ENCODE measurements around the gene BORCS5.
A peak's percentile ranks its signal among the peaks of the same experiment; 100 is the strongest.

The BORCS5 gene

DNA sequence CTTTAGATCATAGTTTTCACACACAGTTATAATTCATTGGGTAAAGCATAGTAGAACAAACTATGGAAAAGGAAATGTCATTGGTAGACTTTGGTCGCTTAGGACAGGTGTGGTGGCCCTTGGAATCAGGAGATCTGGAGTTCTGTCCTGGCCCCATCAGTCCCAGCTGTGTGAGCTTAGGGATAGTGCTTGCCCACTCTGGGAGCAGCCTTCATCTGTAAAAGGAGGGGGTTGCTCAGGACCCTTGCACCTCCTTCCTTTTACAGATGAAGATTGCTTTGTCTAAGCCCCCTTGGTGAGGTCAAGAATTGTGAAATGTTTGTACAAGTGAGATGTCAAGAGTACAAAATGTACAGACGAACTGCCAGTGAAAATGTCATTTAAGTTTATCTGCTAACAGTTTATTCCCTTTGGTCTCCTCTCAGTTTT is 93.2 kb downstream of the BORCS5 start:
- Histone ChIP-seq H3K9ac (ENCODE audit: low read length) (no peak overlapping the region), H3K36me3 (ENCODE audit: control insufficient read depth, insufficient read depth, low read length, severe bottlenecking) (no peaks in the 10 kb centered on the region), H3K4me3 (ENCODE audit: low read length) (no peak overlapping the region), H3K9me3 (ENCODE audit: control insufficient read depth, low read length) (no peaks in the 10 kb centered on the region), H3K4me1 (ENCODE audit: control insufficient read depth, insufficient read depth, low read length) (peaks cover 24% of the 10 kb centered on the region), H3K27me3 (replicated peaks; ENCODE audit: control insufficient read depth, insufficient read depth, low read length) (no peaks in the 10 kb centered on the region)
- no peak for DNase-seq (ENCODE audit: low read depth)

DNA sequence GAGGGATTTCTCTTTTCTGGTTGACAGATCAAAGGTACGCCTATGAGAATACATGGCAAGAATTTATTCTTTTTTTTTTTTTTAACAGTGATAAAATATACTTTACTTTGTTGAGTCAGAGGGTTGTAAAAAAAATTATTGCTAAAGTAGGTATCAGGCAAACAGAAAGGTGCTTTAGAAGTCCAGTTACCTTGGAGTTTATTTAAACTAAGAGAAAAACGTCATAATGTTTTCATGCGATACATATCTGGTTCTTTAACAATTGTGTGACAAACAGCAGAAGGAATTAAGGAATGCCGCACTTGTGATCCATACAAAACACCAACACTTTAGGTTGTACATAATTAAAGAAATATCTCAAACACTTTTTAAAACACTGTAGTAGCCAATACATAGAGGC is 94.2 kb downstream of the BORCS5 start:
- Histone ChIP-seq H3K4me1 (ENCODE audit: control insufficient read depth, insufficient read depth, low read length) (peaks cover 24% of the 10 kb centered on the region), H3K4me3 (ENCODE audit: low read length) (no peak overlapping the region), H3K9me3 (ENCODE audit: control insufficient read depth, low read length) (no peaks in the 10 kb centered on the region), H3K9ac (ENCODE audit: low read length) (no peak overlapping the region), H3K36me3 (ENCODE audit: control insufficient read depth, insufficient read depth, low read length, severe bottlenecking) (no peaks in the 10 kb centered on the region), H3K27me3 (replicated peaks; ENCODE audit: control insufficient read depth, insufficient read depth, low read length) (no peaks in the 10 kb centered on the region)
- DNase-seq (ENCODE audit: low read depth), result no peak

DNA sequence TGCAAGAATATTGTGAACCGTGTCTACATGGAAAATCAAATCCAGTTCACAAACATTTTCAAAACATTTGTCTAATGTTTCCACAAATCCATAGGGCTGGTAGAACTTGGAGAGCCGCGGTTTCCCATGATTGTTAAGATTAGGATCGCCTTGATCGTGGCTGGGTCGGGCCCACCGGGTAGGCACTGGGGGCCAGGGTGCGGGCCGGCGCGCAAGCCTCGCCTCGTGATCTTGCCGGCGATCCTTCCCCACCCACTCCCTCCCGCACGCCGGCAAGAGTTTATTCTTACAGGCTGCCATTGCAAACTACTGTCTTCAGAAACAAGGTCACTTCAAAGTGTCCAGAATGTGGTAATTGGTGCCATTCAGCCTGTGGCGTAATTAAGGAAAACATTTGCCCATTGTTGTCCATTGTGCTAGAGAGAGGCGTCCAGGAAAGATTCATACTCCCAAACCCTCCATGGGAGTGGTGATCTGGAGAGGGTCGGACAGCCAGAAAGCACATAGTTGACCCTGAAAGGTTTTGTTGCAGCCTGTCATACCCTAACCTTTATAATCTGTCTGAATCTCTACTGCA is 95.5 kb downstream of the BORCS5 start:
- peaks cover 31% of the 10 kb centered on the region for H3K4me1 ChIP-seq (ENCODE audit: control insufficient read depth, insufficient read depth, low read length)
- DNase-seq (ENCODE audit: low read depth), result no peak
- no peaks in the 10 kb centered on the region for H3K9me3 ChIP-seq (ENCODE audit: control insufficient read depth, low read length)
- no peak overlapping the region for H3K4me3 ChIP-seq (ENCODE audit: low read length)
- H3K9ac ChIP-seq (ENCODE audit: low read length), result no peak overlapping the region
- H3K27me3 ChIP-seq (replicated peaks; ENCODE audit: control insufficient read depth, insufficient read depth, low read length), result no peaks in the 10 kb centered on the region
- no peaks in the 10 kb centered on the region for H3K36me3 ChIP-seq (ENCODE audit: control insufficient read depth, insufficient read depth, low read length, severe bottlenecking)

DNA sequence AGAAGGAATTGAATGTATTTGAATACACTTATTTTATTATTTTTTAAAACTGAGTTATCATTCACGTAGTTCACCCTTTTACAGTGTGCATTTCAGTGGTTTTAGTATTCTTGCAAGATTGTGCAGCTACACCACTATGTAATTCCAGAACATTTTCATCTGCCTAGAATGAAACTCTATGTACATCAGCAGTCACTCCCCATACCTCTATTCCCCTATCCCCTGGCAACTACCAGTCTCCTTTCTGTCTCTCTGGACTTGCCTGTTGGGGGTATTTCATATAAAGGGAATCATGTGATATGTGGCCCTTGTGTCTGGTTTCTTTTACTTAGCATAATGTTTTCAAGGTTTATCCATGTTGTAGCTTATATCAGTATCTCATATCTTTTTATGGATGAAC is 96.8 kb downstream of the BORCS5 start:
- no peaks in the 10 kb centered on the region for H3K27me3 ChIP-seq (replicated peaks; ENCODE audit: control insufficient read depth, insufficient read depth, low read length)
- no peaks in the 10 kb centered on the region for H3K9me3 ChIP-seq (ENCODE audit: control insufficient read depth, low read length)
- no peak overlapping the region for H3K4me3 ChIP-seq (ENCODE audit: low read length)
- no peaks in the 10 kb centered on the region for H3K36me3 ChIP-seq (ENCODE audit: control insufficient read depth, insufficient read depth, low read length, severe bottlenecking)
- no peak for DNase-seq (ENCODE audit: low read depth)
- peaks cover 37% of the 10 kb centered on the region for H3K4me1 ChIP-seq (ENCODE audit: control insufficient read depth, insufficient read depth, low read length)
- no peak overlapping the region for H3K9ac ChIP-seq (ENCODE audit: low read length)

DNA sequence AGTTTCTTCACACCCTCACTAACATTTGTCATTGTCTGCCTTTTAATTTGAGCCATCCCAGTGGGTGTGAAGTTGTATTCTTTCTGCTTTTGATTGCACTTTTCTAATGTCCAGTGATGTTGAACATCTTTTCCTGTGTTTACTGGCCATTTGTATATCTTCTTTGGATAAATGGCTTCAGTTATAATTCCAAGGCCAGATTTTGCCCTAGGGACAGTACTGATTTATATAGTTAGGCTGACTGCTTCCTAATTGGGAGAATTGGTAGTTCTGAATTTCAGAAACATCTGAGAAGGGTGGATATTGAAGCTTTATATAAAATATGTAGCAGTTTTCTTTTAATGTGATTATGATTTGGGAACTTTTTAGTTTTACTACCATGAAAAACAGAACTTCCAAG is 97.4 kb downstream of the BORCS5 start:
- Histone ChIP-seq H3K9me3 (ENCODE audit: control insufficient read depth, low read length) (no peaks in the 10 kb centered on the region), H3K27me3 (replicated peaks; ENCODE audit: control insufficient read depth, insufficient read depth, low read length) (no peaks in the 10 kb centered on the region)
- DNase-seq (ENCODE audit: low read depth), result no peak

DNA sequence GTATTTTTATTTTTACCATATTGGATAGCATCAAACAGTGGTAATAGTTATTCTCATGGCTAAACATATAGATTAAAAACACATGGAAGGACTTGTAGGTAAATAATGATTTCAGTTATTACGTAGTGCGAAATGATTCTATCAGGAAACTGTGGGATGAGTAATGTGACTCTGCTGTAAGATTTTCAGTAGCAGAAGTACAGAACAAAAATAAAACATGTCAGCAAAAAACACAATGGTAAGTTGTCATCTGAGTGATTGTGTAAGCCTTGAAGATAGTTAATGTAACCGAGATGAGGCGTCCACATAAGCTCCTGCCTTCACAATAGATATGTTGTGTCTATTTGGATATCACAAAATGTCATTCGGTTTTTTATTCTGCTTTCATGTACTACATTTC is 99.8 kb downstream of the BORCS5 start:
- DNase-seq (ENCODE audit: low read depth), result peak; percentile 45
- Histone ChIP-seq H3K4me1 (ENCODE audit: control insufficient read depth, insufficient read depth, low read length) (peaks cover 20% of the 10 kb centered on the region), H3K4me3 (ENCODE audit: low read length) (peak overlapping the region; percentile 8), H3K27me3 (replicated peaks; ENCODE audit: control insufficient read depth, insufficient read depth, low read length) (no peaks in the 10 kb centered on the region), H3K9me3 (ENCODE audit: control insufficient read depth, low read length) (no peaks in the 10 kb centered on the region), H3K36me3 (ENCODE audit: control insufficient read depth, insufficient read depth, low read length, severe bottlenecking) (no peaks in the 10 kb centered on the region), H3K9ac (ENCODE audit: low read length) (no peak overlapping the region)

More for the DNA sequence above, 97.4 kb downstream of the BORCS5 start:
- no peak overlapping the region for H3K9ac ChIP-seq (ENCODE audit: low read length)
- H3K4me1 ChIP-seq (ENCODE audit: control insufficient read depth, insufficient read depth, low read length), result peaks cover 36% of the 10 kb centered on the region
- no peaks in the 10 kb centered on the region for H3K36me3 ChIP-seq (ENCODE audit: control insufficient read depth, insufficient read depth, low read length, severe bottlenecking)
- no peak overlapping the region for H3K4me3 ChIP-seq (ENCODE audit: low read length)

DNA sequence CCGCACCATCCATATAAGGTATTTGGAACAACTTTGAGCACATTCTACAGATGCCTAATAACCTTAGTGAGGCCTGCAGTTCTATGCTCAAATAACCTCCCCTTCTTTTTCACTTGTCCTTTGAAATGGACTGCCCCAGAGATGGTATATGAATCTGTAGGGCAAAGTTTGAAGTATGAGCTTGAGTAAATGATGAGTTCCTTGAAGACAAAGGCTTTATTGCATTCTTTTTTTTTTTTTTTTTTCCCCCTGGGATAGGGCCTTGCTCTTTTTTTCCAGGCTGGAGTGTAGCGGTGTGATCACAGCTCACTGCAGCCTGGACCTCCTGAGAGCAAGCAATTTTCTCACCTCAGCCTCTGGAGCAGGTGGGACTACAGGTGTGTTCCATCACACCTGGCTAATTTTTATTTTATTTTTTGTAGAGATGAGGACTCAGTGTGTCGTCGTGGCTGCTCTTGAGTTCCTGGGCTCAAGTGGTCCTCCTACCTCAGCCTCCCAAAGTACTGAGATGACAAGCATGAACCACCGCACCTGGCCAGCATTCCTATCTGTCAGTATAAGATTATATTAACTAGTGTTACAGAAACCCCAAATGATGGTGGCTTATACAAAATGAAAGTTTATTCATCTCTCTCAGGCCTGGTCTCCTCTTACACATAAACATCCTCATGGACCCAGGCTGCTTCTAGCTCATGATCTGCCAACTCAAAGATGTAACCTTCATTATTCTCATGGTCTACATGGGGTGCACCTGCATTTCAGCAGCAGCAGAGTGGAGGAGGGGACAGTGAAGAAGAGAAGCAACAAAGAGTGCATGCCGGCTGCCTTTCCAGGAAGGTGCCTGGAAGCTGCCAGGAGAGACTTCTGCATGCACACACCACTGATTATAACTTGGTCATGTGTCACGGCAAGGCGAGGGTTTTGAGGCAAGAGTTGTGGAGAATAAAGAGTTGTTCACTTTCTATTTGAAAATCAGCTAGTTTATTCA is 104.4 kb downstream of the BORCS5 start:
- no peak for DNase-seq (ENCODE audit: low read depth)
- Histone ChIP-seq H3K4me1 (ENCODE audit: control insufficient read depth, insufficient read depth, low read length) (peaks cover 18% of the 10 kb centered on the region), H3K4me3 (ENCODE audit: low read length) (no peak overlapping the region), H3K27me3 (replicated peaks; ENCODE audit: control insufficient read depth, insufficient read depth, low read length) (no peaks in the 10 kb centered on the region), H3K9me3 (ENCODE audit: control insufficient read depth, low read length) (no peaks in the 10 kb centered on the region), H3K9ac (ENCODE audit: low read length) (no peak overlapping the region), H3K36me3 (ENCODE audit: control insufficient read depth, insufficient read depth, low read length, severe bottlenecking) (no peaks in the 10 kb centered on the region)

DNA sequence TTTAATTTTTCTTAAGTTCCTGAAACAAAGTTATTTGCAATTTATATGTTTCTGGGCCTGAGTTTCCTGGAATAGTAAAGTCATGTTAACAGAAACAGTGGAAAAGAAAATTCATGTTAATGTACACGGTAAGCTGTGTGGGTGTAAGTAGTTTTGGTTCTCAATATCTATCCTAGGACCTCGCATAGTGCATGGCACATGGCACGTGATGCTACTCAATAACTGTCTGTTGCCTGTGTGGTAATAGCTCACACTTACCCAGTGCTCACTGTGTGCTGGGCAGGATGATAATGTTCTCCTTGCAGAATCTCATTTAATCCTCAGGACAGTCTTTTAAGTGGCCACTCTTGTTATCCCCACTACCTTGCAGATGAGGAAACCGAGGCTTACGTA is 105.0 kb downstream of the BORCS5 start:
- DNase-seq (ENCODE audit: low read depth), result no peak
- H3K36me3 ChIP-seq (ENCODE audit: control insufficient read depth, insufficient read depth, low read length, severe bottlenecking), result no peaks in the 10 kb centered on the region
- peaks cover 11% of the 10 kb centered on the region for H3K4me1 ChIP-seq (ENCODE audit: control insufficient read depth, insufficient read depth, low read length)
- H3K4me3 ChIP-seq (ENCODE audit: low read length), result no peak overlapping the region
- H3K9ac ChIP-seq (ENCODE audit: low read length), result no peak overlapping the region
- no peaks in the 10 kb centered on the region for H3K9me3 ChIP-seq (ENCODE audit: control insufficient read depth, low read length)
- H3K27me3 ChIP-seq (replicated peaks; ENCODE audit: control insufficient read depth, insufficient read depth, low read length), result no peaks in the 10 kb centered on the region

DNA sequence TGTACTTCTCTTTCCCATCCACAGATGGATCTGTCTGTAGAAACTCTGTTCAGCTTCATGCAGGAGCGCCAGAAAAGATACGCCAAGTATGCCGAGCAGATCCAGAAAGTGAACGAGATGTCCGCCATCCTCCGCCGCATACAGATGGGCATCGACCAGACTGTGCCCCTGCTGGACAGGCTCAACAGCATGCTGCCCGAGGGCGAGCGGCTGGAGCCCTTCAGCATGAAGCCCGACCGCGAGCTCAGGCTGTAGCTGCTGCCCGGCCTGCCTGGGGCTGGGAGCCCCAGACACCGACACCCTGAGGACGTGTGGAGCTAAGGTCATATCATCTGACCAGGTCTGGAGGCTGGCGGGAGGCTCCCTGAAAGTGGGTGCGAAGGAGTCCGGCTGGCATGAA is 108.6 kb downstream of the BORCS5 start:
- Histone ChIP-seq H3K36me3 (ENCODE audit: control insufficient read depth, insufficient read depth, low read length, severe bottlenecking) (no peaks in the 10 kb centered on the region), H3K4me3 (ENCODE audit: low read length) (no peak overlapping the region), H3K27me3 (replicated peaks; ENCODE audit: control insufficient read depth, insufficient read depth, low read length) (no peaks in the 10 kb centered on the region), H3K9me3 (ENCODE audit: control insufficient read depth, low read length) (no peaks in the 10 kb centered on the region), H3K9ac (ENCODE audit: low read length) (no peak overlapping the region), H3K4me1 (ENCODE audit: control insufficient read depth, insufficient read depth, low read length) (peaks cover 27% of the 10 kb centered on the region)
- no peak for DNase-seq (ENCODE audit: low read depth)

DNA sequence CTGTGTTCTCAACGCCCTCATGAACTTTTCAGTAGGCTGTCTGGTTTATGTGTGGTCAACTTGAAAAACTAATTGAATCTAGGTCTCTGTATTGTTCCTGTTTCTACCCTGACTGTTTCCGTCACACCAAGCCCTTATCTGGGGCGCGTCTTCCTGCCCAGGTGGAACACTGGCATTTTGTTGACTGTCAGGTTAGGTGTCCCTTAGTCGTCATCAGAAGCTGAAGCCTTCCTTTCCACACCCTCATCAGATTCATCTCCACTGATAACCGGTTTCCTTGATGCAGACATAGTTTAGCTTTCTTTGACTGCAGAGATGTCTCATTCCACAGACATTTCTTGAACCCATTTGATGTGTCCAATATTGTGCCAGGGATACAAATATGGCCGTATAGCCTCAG is 109.3 kb downstream of the BORCS5 start:
- H3K4me3 ChIP-seq (ENCODE audit: low read length), result no peak overlapping the region
- H3K36me3 ChIP-seq (ENCODE audit: control insufficient read depth, insufficient read depth, low read length, severe bottlenecking), result no peaks in the 10 kb centered on the region
- H3K9ac ChIP-seq (ENCODE audit: low read length), result no peak overlapping the region
- no peak for DNase-seq (ENCODE audit: low read depth)
- no peaks in the 10 kb centered on the region for H3K9me3 ChIP-seq (ENCODE audit: control insufficient read depth, low read length)
- H3K27me3 ChIP-seq (replicated peaks; ENCODE audit: control insufficient read depth, insufficient read depth, low read length), result no peaks in the 10 kb centered on the region
- H3K4me1 ChIP-seq (ENCODE audit: control insufficient read depth, insufficient read depth, low read length), result peaks cover 27% of the 10 kb centered on the region

DNA sequence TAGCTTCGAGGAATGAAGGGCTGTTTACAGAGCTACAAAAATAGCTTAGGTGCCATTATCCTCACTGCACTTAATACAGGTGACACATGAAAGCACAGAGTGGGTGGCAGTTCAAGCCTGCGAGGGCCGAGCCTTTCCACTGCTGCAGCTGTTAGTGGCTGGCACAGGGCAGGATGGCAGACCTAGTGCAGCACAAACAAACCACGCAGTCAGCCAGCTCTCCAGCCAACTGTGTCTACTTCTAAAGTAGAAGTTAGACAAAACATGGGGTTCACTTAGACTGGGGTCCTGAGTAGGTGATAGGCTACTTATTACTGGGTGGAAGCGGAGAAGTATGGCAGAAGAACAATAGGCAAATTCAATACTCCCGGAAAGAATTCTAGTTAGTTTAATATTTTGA is 110.4 kb downstream of the BORCS5 start:
- Histone ChIP-seq H3K4me3 (ENCODE audit: low read length) (no peak overlapping the region), H3K27me3 (replicated peaks; ENCODE audit: control insufficient read depth, insufficient read depth, low read length) (no peaks in the 10 kb centered on the region), H3K9ac (ENCODE audit: low read length) (no peak overlapping the region), H3K4me1 (ENCODE audit: control insufficient read depth, insufficient read depth, low read length) (peaks cover 27% of the 10 kb centered on the region), H3K36me3 (ENCODE audit: control insufficient read depth, insufficient read depth, low read length, severe bottlenecking) (no peaks in the 10 kb centered on the region), H3K9me3 (ENCODE audit: control insufficient read depth, low read length) (no peaks in the 10 kb centered on the region)
- no peak for DNase-seq (ENCODE audit: low read depth)
